GM18505 (cell line): ENCODE measurements around the gene ZNF207.

ENCODE experiments used
- ATAC-seq: cut with Tn5 transposase; IDR thresholded peaks from one replicate; pipeline ENCODE4 v1.9.1; 2021; ENCODE audit not compliant: unreplicated experiment
- POLR2A ChIP-seq: IDR thresholded peaks from 4 replicates; pipeline ENCODE4 v1.6.1; 2011; ENCODE audit warnings: borderline replicate concordance; ENCODE audit not compliant: insufficient read depth, insufficient read length; ENCODE audit errors: extremely low read depth

ZNF207 gene

GRCh38 chr17:32320847-32321246 is 29.1 kb upstream of the ZNF207 start:
- no peak for ATAC-seq
- no peak for TF ChIP-seq POLR2A

GRCh38 chr17:32323046-32323445 is 26.9 kb upstream of the ZNF207 start:
- TF ChIP-seq POLR2A: no peak
- no peak for ATAC-seq

GRCh38 chr17:32323811-32324491 is 26.0 kb upstream of the ZNF207 start:
- TF ChIP-seq POLR2A: no peak
- no peak for ATAC-seq

GRCh38 chr17:32327911-32328310 is 22.0 kb upstream of the ZNF207 start:
- TF ChIP-seq POLR2A: no peak
- ATAC-seq: no peak

GRCh38 chr17:32330147-32330546 is 19.8 kb upstream of the ZNF207 start:
- no peak for TF ChIP-seq POLR2A
- no peak for ATAC-seq

GRCh38 chr17:32331243-32332040 is 18.5 kb upstream of the ZNF207 start:
- no peak for TF ChIP-seq POLR2A
- ATAC-seq: no peak

- no peak for ATAC-seq
- no peak for TF ChIP-seq POLR2A
These were observed 16.8 kb upstream of the ZNF207 start for GRCh38 chr17:32333187-32333586.

- no peak for ATAC-seq
- TF ChIP-seq POLR2A: no peak
These were observed 14.9 kb upstream of the ZNF207 start for GRCh38 chr17:32335046-32335445.

- TF ChIP-seq POLR2A: no peak
- no peak for ATAC-seq
These were observed 14.3 kb upstream of the ZNF207 start for GRCh38 chr17:32335687-32336086.

- no peak for ATAC-seq
- TF ChIP-seq POLR2A: no peak
These were observed 8.7 kb upstream of the ZNF207 start for GRCh38 chr17:32341141-32341856.

GRCh38 chr17:32341857-32342602 is 7.9 kb upstream of the ZNF207 start, which contains the start of gene C17orf75:
Gene C17orf75 (minus strand): TSS chr17:32342173. CDS start chr17:32342139, 34 bp downstream.
- peak; percentile 79 for TF ChIP-seq POLR2A
- ATAC-seq: peak; percentile 83

- no peak for TF ChIP-seq POLR2A
These were observed 7.2 kb upstream of the ZNF207 start for GRCh38 chr17:32342603-32343325.

More at GRCh38 chr17:32342603-32343325, 7.2 kb upstream of the ZNF207 start:
- no peak for ATAC-seq
